ENCODE data around the gene SAAL1. TPM values are rescaled to one million over a fixed set of nuclear protein-coding genes. Genes with fewer than 3 reads are reported as not detected.

The SAAL1 gene
- total RNA-seq, 1 experiment from 2014 or later, result 43.5 TPM

GRCh38 chr11:18078909-18079308, 27.0 kb downstream of the SAAL1 start:
- no CpG with 5 or more reads among the region's 2 CpGs for WGBS (ENCODE audit: extremely low coverage, insufficient read length, low lambda C conversion rate)
- no peak overlapping the region for H2BK20ac ChIP-seq (ENCODE audit: low read depth, low read length, poor library complexity, severe bottlenecking)
- H3K4me3 Mint-ChIP-seq, result no peak overlapping the region

More at GRCh38 chr11:18078909-18079308, 27.0 kb downstream of the SAAL1 start:
- Histone ChIP-seq H2BK12ac (ENCODE audit: insufficient read length, low read depth, low read length) (no peak overlapping the region), H3K9ac (ENCODE audit: extremely low read depth, insufficient read length, low read length) (no peak overlapping the region), H4K8ac (replicated peaks; ENCODE audit: insufficient read length, low read depth, low read length) (no peak overlapping the region), H3K18ac (ENCODE audit: insufficient read length, low read depth, low read length) (no peak overlapping the region), H3K9me3 (ENCODE audit: control insufficient read depth, low read depth, low read length) (no peaks in the 10 kb centered on the region), H3K27me3 (ENCODE audit: insufficient read depth, low read length) (no peaks in the 10 kb centered on the region), H3K27ac (ENCODE audit: insufficient read length, low read depth, low read length) (no peak overlapping the region), H3K79me2 (ENCODE audit: insufficient read depth, low read length) (no peaks in the 10 kb centered on the region), H3K4ac (ENCODE audit: low read depth, low read length) (no peak overlapping the region), H3K23me2 (ENCODE audit: insufficient read length, low read depth, low read length, poor library complexity, severe bottlenecking) (no peaks in the 10 kb centered on the region), H3K56ac (ENCODE audit: insufficient read length, low read depth, low read length) (no peak overlapping the region), H3K79me1 (ENCODE audit: insufficient read depth, low read depth, low read length, poor library complexity, severe bottlenecking) (no peaks in the 10 kb centered on the region), H4K91ac (ENCODE audit: insufficient read length, low read depth, low read length) (no peak overlapping the region), H3T11ph (ENCODE audit: low read length) (no peak overlapping the region), H3K14ac (ENCODE audit: insufficient read depth, low read length) (no peak overlapping the region), H4K20me1 (ENCODE audit: control insufficient read depth, insufficient read depth, insufficient read length) (no peaks in the 10 kb centered on the region), H3K4me1 (ENCODE audit: insufficient read depth, low read length) (no peaks in the 10 kb centered on the region), H2AFZ (ENCODE audit: low read length) (no peak overlapping the region), H2AK5ac (ENCODE audit: insufficient read length, low read length) (no peak overlapping the region), H2BK15ac (ENCODE audit: low read depth, low read length) (no peak overlapping the region), H2BK120ac (ENCODE audit: low read depth, low read length, poor library complexity, severe bottlenecking) (no peak overlapping the region), H3K4me2 (ENCODE audit: insufficient read depth, insufficient read length, low read length) (no peak overlapping the region), H2BK5ac (ENCODE audit: insufficient read length, low read length) (no peak overlapping the region), H4K5ac (ENCODE audit: insufficient read length, low read depth, low read length) (no peak overlapping the region), H3K23ac (ENCODE audit: insufficient read length, low read depth, low read length) (no peak overlapping the region)
- H3K4me1 Mint-ChIP-seq, result no peaks in the 10 kb centered on the region
- no peaks in the 10 kb centered on the region for H3K9me3 Mint-ChIP-seq
- no peaks in the 10 kb centered on the region for H3K27me3 Mint-ChIP-seq (ENCODE audit: low read depth)
- no peak for TF ChIP-seq CTCF (conservative IDR thresholded peaks at IDR 0.05)
- H3K36me3 Mint-ChIP-seq (ENCODE audit: insufficient read depth in 1 of 3, low read depth in 3 of 3), result peaks cover 31 to 45% (median 38%) of the 10 kb centered on the region in 3 experiments
- no peak overlapping the region for H3K27ac Mint-ChIP-seq
- DNase-seq, result no peak

All from H9 (cell line).